ENCODE measurements around the gene CNTN4.

CNTN4 gene

DNA sequence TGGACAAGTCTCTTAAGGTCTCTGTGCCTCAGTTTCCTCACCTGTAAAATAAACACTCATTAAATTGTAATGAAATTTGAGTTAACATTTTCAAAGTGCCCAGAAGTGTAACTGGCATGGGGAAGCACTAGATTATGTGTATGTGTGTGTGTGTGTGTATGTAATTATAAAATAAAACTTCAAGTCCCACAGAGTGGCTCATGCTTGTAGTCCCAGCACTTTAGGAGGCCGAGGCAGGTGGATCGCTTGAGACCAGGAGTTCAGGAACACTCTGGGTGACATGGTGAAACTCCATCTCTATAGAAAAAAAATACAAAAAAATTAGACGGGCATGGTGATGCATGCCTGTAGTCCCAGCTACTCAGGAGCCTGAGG, 608.2 kb downstream of the CNTN4 start:
- DNase-seq: no peak

DNA sequence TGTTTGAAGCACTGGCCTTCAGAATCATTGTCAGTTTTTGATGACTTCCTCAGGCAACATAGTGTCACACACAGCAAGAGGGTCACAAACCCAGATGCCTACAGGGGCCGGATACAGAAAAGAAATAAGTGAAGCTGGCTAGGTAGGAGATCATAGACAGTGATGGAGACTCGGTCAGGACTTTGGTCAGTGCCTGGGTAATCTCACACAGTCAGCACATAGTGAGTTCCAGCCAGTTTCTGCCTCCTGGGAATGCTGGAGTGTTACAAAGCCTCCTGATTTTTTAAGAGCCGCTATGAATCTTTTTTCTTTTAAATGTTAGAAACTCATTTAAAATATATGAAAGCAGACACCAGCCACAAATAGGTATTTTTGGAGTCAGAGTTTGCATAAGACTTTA, 612.4 kb downstream of the CNTN4 start:
- no peak for DNase-seq

DNA sequence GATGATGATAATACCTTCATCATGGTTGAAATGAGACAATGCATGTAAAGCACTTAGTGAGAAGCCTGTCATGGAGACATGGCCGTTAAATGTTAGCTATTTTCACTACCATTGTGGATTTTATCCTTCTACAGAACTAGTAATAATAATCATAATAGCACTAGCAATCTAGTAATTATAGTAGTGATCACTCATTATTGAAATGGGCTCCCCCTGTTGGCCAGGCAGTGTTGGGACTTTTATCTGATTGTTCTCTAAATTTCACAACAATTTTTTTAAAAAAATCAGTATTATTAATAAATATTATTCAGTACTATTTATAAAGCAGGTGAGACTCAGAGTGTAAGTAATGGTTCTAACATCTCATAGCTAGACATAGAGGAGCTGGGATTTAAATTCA, 615.3 kb downstream of the CNTN4 start:
- DNase-seq: no peak

DNA sequence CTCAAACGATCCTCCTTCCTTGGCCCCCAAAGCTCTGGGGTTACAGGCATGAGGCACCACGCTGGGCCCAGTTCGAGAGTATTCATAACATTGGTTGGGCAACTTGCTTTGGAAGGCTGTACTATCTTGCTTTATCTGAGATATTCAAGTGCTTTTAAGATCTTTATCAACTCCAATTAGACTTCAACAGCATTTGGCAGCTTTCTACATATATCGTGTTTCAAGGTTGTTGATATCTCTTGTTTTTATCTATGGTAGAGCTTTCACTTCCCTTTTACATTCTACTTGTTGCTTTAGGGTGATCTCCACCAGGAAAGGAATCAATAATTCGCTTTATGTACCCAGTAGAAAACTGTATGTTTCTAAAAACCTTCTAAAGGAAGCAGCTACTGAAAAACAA, 616.2 kb downstream of the CNTN4 start:
- DNase-seq: no peak

DNA sequence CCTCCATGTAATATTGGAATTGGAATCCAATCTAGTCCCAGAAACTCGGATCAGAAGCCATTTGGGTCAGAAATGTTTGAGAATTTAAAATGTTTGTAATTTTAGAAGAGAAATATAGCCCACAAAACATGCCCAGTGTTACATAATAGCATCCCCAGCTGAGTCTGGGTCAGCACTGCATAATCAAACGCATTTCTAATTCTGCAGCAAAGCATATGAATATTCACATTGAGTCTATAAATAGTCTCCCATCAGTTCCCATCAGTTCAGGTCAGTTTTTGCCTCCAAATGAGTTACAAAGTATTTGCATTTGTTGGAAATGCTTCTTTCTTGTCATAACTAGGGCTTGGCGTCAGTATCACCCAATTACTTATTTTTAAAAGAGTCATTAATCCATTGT, 628.4 kb downstream of the CNTN4 start:
- no peak for DNase-seq

DNA sequence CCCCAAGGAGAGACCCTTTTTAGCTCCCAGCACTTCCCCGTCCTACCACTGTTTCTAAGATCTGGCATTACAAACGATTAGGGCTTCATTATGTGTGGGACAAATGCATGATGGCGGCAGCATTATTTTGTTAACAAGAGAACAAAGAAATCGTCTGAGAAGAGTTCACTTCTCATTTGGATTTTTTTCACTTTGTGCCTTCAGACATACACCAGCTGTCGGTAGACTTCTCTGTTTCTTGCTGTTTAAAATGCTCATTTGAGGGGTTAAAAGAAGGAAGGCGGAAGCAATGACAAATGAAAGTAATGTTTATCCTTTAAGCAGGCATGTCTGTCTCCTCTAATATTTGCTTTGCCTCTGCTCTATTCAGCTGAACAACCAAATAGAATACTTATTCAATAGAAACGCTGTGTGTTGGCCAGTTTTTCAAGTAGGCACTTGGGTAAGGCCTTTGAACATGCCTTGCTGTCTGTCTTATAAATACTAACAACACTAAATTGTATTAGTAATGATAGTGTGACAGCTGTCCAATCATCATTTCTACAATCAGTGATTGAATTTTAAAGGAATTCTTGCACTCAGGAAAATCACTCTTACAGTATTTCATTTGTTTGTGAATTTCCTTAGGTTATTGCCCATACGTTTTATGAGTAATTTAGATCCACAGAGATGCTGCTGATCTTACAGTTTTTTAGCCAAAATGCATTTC, 629.1 kb downstream of the CNTN4 start:
- no peak for DNase-seq

DNA sequence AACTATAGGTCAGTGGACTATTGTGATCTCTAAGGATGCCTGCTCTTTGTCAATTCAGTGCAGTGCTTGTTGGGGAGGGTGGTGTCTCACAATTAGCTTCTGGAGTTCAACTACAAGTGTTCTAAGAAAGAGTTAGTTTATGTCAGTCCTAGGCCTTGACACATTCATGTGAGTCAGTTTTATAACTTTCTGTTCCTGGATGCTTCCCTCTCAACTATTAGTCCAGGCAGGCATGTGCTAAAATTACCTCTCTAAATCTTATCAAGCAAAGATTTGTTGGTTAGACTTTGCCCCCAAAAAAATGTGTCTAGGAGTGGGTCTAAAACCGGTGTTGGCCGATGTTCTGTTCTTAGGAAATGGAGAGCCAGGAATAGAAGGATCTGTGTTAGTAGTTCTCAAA, 633.2 kb downstream of the CNTN4 start:
- DNase-seq: no peak

DNA sequence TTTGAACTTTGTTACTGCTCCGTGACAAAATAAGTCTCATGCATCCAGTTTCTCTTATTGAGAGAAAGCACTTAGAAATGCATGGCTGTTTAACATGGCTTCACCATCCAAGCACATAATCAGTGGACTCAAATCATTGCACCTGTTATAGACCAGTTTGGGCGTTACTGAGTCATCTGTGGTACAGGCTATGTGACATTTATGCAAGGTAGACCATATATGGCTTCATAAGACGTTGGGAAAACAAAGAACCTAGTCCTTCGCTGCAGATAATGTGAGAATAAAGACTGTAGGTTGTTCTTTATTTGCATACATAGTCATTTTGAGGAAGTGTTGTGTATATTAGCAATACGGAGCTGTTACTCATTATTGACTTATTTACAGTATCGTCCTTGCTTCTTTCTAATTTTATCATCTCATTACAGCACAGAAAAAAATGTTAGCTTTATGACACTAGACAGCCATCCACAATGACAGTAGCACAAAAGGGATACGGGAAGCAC, 636.8 kb downstream of the CNTN4 start:
- DNase-seq: no peak

DNA sequence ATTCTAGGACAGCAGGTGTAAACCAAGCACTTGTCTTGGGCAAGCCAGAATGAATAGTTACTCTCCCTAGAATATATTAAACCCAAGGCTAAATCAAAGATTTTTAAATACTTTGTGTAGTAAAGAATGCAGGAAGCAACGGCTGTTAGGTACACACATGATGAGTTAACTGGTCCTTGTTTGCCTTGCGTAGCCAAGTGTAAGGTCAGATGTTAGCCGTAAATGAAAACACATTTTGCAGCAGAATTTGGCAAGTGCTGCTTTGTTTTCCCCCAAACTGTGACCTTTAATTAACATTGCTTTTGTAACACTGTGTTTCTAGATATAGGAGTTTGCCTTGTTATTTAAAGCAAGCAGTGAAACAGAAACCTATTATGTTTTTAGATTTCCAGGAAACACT, 642.9 kb downstream of the CNTN4 start:
- no peak for DNase-seq

DNA sequence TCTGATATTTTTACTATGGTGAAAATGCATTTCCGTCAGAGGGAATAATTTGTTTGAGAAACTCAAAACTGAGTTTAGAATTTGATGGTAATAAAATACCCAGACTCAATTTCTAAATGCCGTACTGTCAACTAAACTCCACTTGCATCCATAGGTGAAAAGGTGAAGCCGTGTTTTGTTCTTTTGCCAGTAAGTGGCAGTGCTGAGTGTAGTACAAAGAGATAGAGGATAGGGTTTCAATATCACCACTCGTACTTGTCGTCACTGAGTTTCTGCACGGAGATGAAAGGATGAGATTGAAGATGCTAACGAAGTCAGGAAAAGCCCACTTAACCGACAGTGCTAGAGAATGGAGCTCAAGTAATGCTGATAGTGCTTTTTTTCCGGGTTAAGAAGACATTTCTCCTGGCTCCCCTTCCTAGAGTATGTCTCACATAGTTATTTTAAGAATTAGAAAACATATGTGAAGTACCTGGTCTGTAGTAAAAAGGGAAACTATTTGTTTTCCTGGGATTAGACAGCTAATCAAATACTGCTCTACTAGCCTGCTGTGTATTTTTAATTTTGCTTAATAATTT, 666.4 kb downstream of the CNTN4 start:
- DNase-seq: no peak

DNA sequence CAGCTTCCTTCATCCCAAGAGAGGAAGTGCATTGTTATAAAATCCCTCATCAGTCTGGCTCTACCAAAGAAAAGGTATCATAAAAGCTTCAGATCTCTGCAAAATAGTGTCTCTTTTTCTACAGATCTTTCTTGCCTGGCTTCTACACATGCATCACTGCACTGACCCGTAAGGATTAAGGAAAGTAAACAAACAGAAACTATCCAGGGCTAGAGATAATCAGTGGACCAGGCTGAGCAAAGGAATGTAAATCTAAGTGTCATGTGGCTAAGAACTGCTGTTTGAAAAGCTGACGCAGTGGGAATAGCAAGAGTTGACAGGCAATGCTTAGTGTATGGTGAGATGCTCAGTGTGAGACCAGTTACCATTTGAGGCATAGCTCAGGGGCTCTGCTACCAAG, 671.8 kb downstream of the CNTN4 start:
- DNase-seq: no peak

DNA sequence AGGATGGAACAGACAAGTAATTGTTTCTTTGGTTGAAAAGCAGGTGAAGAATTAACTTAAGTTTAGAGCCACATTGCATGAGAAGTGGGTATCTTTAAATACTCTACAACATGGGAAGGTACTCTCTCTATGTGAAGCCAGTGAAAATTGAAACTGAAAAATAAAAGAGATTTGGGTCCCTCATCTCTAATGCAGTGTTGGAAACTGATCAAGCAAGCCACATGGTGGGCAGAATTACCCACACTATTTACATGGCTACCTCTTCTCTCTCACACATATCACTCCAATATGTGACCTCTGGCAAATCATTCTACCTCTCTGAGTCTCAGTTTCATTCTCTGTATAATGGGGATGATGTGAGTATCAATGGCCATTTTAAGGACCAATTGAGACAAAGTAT, 672.5 kb downstream of the CNTN4 start:
- DNase-seq: no peak

DNA sequence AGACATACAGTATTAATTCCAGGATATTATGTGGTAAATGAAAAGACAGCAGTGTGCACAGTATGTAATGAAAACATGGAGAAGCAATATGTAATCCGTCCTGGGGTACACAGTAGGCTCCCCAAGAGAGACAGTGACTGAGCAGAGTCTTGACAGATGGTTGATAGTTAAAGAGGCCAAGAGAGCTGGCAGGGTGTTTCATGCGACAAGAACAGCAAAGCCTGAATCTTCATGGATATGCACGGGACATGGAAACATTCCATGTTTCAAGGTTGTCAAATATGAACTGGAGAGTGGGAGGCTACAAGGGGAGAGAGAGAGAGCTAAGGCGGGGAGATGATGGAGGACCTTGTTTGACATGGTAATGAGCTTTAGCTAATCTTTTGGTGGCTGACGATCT, 673.1 kb downstream of the CNTN4 start:
- DNase-seq: no peak

DNA sequence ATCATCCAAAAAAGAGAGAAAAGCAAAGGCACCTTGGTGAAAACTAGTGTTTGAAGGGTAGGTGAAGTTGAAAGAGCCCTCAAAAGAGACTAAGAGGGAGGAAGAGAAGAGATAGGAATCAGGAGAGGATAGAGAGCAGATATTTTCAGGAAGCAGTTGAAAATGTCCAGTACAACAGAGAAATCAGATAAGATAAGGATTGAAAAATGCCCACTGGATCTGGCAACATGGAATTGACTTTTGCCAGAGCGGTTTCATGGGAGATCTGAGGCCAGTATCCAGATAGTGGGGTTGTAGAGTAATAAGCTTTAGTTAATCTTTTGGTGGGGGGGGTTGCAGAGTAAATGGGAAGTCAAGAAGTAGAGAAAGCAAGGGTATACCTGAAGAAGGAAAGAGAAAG, 674.1 kb downstream of the CNTN4 start:
- no peak for DNase-seq

DNA sequence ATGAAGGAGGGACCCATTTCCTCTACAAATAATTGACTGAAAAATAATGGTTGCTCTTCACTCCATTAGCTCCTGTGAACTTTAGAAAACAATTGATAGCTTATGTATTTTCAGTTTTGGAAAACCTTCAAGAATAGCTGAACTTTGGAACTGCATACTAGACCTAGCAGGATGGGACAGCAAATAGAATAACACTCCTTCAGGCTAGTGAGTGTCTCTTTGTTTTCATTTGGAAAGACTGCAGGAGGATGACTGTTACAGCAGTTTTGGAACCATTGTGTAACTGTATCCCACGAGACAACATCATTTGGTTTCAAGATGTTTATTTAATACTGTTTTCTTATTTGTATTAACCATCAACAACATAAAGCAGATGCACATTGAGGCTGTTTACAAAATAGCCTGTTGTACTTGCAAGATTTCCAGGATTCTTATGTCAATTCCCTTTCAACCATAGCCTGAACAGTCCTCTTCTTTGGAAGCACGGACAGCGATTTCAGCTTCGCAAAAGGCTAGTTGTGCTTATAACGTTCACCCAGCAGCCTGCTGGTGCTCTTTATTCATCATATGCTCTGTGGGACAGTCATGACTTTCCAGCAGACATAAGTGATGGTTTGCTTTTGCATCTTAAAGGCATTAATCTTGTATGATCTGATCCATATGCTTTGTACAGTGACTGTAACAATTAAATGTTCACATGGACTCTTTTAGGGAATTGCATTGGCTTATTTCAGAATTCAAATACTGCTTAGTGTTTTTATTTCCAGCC, 676.0 kb downstream of the CNTN4 start:
- no peak for DNase-seq

DNA sequence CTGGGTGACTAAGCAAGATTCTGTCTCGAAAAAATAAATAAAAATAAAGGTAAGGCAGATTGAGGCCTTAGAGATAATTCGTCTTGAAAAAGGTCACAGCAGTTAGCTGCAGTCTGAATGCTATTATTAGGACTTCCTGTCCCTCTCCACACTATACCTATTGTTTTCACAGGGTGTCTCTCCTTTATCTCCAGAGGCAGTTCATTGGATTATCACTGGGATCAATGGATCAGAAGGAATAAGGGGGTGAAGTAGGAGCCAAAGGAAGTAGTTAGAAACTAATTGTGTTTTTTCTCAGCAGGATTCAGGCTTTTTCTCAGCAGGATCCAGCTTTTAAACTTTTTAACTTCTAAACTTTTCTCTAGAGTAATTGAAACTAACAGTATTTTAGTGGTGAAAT, 684.6 kb downstream of the CNTN4 start:
- no peak for DNase-seq

DNA sequence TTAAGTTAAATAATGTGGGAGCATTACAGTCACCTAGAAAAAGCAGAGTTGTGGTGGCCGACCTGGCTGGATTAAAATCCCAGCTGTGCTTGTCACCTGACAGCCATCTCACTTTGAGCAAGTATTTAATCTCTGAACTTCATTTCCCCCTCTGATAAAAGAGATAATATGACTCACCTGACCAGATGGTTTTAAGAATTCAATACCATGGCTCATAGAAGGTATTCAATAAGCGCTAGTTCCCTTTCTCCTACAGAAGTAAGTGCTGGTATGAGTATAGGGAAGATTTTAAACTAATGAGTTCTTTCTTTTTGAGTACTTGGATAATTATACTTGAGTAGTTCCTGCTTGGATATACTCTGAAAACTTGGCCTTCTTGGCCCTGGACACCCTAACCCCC, 686.0 kb downstream of the CNTN4 start:
- no peak for DNase-seq

DNA sequence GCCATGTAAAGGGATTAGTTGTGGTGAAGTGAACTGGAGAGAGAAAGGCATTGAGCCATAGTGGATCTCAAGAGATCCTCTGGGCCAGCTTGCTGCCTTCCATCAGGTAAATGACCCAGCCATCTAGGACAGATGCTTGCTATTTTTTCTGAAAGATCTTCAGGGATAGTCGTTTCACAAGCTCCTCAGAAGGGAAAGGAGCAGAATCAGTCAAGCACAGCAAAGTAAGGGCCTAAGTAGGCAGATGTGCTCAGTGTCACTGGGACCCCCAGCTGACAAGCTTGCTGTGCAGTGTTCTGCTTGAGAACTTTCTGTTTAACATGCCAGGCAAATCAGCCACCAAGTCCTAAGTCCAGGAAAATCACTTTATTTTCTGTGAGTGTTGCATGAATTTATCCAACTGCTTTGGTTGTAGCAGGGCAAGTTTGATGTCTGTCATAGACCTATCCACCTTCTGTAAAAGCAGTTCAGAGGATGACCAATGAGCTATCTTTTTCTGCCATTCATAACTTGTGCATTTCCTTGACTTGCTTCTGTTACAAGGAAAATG, 691.7 kb downstream of the CNTN4 start:
- DNase-seq: no peak

DNA sequence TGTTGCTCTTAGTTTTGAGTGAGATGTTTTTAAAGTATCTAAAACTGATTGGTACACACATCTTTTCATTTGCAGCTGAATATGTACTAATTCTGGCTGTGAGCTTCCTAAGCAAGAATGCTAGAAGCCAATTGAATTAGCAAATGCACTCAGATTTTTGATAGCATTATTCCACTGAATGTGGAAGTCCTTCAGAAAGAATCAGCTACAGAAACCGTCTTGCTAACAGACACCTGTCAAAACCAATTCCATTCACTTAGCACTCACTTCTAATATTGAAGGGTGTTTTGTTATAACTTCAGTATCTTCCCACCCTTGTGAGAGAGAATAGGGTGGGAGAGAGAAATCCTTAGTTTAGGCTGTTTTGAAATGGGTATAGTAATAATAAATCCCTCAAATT, 693.8 kb downstream of the CNTN4 start:
- no peak for DNase-seq

DNA sequence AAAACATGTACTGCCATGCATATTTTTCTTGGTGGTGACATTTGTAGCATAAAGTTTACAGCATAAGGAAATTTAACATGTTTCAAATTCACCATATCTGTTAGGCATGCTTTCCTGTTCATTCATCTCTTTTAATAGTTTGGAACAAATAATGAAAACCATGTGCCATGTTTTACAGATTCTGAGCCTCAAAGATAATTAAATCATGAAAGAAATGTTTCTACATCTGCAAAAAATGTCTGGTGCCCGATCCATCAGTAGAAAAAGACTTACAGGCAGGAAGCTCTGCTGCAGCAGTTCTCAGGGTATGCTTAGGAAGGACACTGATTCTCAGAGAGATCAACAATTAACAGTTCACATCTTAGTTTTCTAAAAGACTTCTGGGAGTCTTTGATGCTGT, 695.3 kb downstream of the CNTN4 start:
- DNase-seq: peak; percentile 4

DNA sequence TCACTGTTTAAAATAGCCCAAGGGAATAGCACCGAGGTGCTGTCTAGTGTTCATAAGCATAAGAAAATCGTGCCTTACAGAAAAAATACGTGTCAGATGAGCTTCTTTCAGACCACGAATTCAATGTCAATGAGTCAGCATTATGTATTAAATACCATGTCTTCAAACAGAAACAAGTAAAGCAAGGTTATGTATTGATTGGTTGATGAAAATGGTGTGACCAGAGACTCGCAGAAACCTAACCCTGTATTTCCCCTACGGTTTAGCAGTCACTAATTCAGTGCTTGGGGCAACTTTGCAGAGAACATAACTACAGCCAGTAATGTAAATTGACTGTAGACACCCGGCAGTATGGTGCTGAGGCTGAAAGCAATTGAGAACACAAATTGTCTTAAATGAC, 703.8 kb downstream of the CNTN4 start:
- no peak for DNase-seq

DNA sequence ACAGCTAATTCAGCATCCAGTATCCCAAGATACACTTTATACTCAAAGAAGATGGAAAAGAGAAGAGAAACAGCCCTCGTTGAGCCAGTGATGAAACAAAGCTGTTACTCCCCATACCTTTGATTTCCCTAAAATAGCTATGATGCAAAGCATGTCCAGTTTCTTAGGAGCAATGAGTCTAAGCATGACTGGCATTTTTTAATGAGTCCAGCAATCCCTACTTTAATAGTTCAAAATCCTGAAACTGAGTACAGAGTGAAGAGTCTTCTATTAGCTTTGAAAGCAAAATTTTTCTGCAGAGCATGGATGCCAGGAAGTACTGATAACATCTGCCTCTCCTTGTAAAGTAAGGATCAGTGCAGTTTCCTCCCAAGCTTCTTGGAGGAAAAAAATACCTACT, 708.8 kb downstream of the CNTN4 start:
- no peak for DNase-seq

DNA sequence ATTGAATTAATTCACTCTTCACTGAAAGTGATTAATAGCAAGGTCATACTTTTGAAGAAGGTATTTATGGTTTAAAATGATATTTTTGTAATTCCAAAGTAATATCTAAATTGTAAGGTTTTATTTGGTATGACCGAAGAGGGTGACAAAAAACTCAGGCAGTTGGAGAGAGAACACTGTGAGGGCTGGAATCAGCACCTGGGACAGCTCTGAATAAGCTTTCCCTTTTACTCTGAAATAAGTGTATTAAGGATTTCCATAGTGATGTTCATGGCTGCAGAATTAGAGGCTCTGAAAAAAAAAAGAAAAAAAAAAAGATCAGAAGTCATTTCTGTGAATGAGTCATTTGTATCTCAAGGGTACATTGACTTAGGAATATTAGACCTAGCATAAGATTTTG, 712.1 kb downstream of the CNTN4 start:
- DNase-seq: no peak

DNA sequence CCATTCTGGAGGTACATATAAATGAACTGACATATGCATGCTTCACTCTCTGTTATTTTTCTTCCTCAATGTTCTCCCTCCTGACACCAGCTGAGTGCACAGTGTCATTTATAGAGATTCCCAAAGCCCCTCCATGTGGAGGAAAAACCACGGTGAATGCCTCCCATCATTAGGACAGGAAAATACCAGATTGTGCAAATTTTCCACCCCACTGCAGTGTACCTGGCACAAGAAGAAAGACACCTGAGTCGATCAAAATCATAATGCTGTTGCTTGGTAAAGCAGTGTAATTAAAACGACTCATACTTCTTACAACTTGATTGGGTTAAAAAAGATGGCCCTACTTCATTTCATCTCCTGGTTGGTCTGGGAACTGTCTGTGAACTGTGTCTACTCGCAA, 720.9 kb downstream of the CNTN4 start:
- DNase-seq: no peak

All from fibroblast of skin of abdomen (primary cell).